CD4-positive, alpha-beta memory T cell (primary cell): ENCODE data around the gene CCDC102B. TPM values are rescaled to one million over a fixed set of nuclear protein-coding genes. Genes with fewer than 3 reads are reported as not detected.

Source experiments
- CTCF ChIA-PET: fragments of 350-600 bp; sonication (Branson Sonifier 250); formaldehyde crosslinking; loops from one replicate; lab custom pipeline; 2021; ENCODE audit warnings: inconsistent platforms; ENCODE audit not compliant: partially characterized antibody; lab: Charles Lee
- POLR2A ChIA-PET: fragments of 350-600 bp; sonication (Branson Sonifier 250); formaldehyde crosslinking; loops from one replicate; lab custom pipeline; 2021; ENCODE audit not compliant: partially characterized antibody; lab: Charles Lee
- DNase-seq, 5 donors: peaks; one replicate each; pipeline versions ENCODE4 v3.0.0 to v3.0.0-alpha.2; 2020 to 2022; ENCODE audit warnings: mixed read lengths in 1 of 5
- H3K27ac ChIP-seq: one replicate; pipeline ENCODE4 v1.7.0; 2013; ENCODE audit warnings: low read depth, low read length
- H3K27me3 ChIP-seq: 2 replicates; pipeline ENCODE4 v1.7.0; 2013; ENCODE audit warnings: mild to moderate bottlenecking, low read length, moderate library complexity; ENCODE audit not compliant: insufficient read depth
- H3K36me3 ChIP-seq: 2 replicates; pipeline ENCODE4 v1.7.0; 2013; ENCODE audit warnings: mild to moderate bottlenecking, low read length, moderate library complexity; ENCODE audit not compliant: insufficient read depth
- H3K4me1 ChIP-seq: 2 replicates; pipeline ENCODE4 v1.7.0; 2013; ENCODE audit warnings: mild to moderate bottlenecking, low read length, moderate library complexity; ENCODE audit not compliant: insufficient read depth
- H3K4me3 ChIP-seq, 2 donors: one replicate each; pipeline ENCODE4 v1.7.0; 2013; ENCODE audit warnings: low read length in 2 of 2, mild to moderate bottlenecking in 1 of 2
- H3K9me3 ChIP-seq, 2 donors: one replicate each; pipeline ENCODE4 v1.7.0; 2013; ENCODE audit warnings: low read length in 2 of 2, control low read depth in 1 of 2; ENCODE audit not compliant: control insufficient read depth in 1 of 2
- H3K27ac Mint-ChIP-seq, 7 donors: one replicate each; pipeline ENCODE4 v1.8.0; 2020 to 2021; ENCODE audit warnings: mixed read lengths in 7 of 7, mild to moderate bottlenecking in 6 of 7, inconsistent platforms in 3 of 7, moderate library complexity in 3 of 7
- H3K27me3 Mint-ChIP-seq, 2 donors: one replicate each; pipeline ENCODE4 v1.8.0; 2020 to 2021; ENCODE audit warnings: mixed read lengths in 2 of 2
- H3K36me3 Mint-ChIP-seq, 2 donors: one replicate each; pipeline ENCODE4 v1.8.0; 2020 to 2021; ENCODE audit warnings: mixed read lengths in 2 of 2, inconsistent platforms in 1 of 2, mild to moderate bottlenecking in 1 of 2
- H3K4me1 Mint-ChIP-seq, 4 donors: one replicate each; pipeline ENCODE4 v1.8.0; 2020 to 2021; ENCODE audit warnings: mixed read lengths in 4 of 4, mild to moderate bottlenecking in 1 of 4
- H3K4me3 Mint-ChIP-seq, 8 donors: one replicate each; pipeline ENCODE4 v1.8.0; 2020 to 2021; ENCODE audit warnings: mixed read lengths in 8 of 8, mild to moderate bottlenecking in 7 of 8, moderate library complexity in 6 of 8, inconsistent platforms in 3 of 8
- H3K9me3 Mint-ChIP-seq, 8 donors: one replicate each; pipeline ENCODE4 v1.8.0; 2020 to 2021; ENCODE audit warnings: mixed read lengths in 8 of 8, mild to moderate bottlenecking in 5 of 8, inconsistent platforms in 3 of 8, moderate library complexity in 1 of 8
- intact Hi-C: fragments of 100-400 bp; cut with micrococcal nuclease; formaldehyde crosslinking; loops from one replicate; pipeline ENCODE4 v1.15.1; 2023
- polyA plus RNA-seq, 2 donors: library from polyadenylated mRNA; unstranded; fragments of 300-500 nt; fragmentation: Illumina TruSeq; gene quantifications; one replicate each; pipeline ENCODE4 v1.2.3, GENCODE V29; 2021
- total RNA-seq, 2 experiments: library from RNA; stranded (reverse); gene quantifications; one replicate each; pipeline ENCODE4 v1.2.3, GENCODE V29; 2021

The CCDC102B gene
- total and polyA plus RNA-seq, 4 experiments from 2014 or later = 2.7 to 4.9 (median 4.0) TPM

DNA sequence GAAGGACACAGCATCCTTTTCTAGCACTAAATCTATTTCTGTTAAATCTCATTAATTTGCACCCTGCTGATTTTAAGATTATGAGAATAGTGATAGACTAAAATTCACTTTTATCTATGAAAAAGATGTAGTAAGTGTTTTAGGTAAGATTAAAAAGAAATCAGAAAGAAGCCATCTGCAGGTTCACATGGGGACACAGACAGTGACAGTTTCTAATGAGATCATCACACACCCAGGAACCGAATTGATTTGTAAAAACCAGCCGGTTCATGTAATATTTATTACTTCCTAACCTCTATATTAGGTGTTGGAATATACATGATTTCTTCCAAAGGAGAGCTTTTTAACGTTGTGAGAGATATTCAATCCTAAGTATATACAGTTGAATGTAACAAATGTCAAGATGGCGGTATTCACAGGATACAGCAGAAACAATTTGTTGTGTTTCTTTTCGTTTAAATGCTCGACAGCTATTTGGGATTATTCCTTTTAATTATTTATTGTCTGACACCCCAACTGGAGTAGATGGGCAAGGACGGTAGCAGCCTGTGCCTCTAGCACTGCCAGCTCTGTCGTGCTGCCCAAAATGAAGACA, 223.4 kb downstream of the CCDC102B start:
- H3K4me3 Mint-ChIP-seq = no peak overlapping the region
- Histone ChIP-seq H3K36me3 (no peaks in the 10 kb centered on the region), H3K4me1 (no peaks in the 10 kb centered on the region), H3K27me3 (no peaks in the 10 kb centered on the region), H3K4me3 (no peak overlapping the region), H3K9me3 (no peaks in the 10 kb centered on the region), H3K27ac (no peak overlapping the region)
- H3K9me3 Mint-ChIP-seq = no peaks in the 10 kb centered on the region
- no peak overlapping the region for H3K27ac Mint-ChIP-seq
- no peak for DNase-seq
- intact Hi-C loops = loop anchor here (10.0 kb wide), 1 partner anchor 57 kb away; no protein-coding TSS in a partner anchor
- H3K36me3 Mint-ChIP-seq = no peaks in the 10 kb centered on the region
- ChIA-PET CTCF (no interaction called here), POLR2A (no interaction called here)
- H3K4me1 Mint-ChIP-seq = no peaks in the 10 kb centered on the region
- no peaks in the 10 kb centered on the region for H3K27me3 Mint-ChIP-seq

DNA sequence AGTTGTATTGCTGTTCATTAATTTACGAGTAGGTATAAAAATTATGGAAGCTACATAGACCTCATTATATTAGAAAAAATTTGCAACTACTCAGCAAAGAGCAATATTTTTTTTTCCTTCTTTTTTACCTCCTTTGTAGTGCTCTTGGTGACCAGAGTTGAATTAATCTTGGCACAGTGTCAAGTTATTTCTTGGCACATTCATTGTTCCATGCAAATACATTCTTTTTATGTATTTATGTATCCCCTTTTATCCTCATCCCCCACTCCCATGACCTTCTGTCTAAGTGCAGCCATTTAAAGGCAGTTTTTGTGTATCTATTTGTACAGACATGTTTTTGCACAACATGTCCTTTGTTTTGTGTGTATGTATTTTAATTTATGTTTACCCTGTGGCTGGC, 224.5 kb downstream of the CCDC102B start:
- ChIA-PET CTCF (no interaction called here), POLR2A (no interaction called here)
- no peak for DNase-seq
- Histone ChIP-seq H3K9me3 (no peaks in the 10 kb centered on the region), H3K27ac (no peak overlapping the region), H3K36me3 (no peaks in the 10 kb centered on the region), H3K4me1 (no peaks in the 10 kb centered on the region), H3K27me3 (no peaks in the 10 kb centered on the region), H3K4me3 (no peak overlapping the region)
- H3K36me3 Mint-ChIP-seq = no peaks in the 10 kb centered on the region
- H3K4me1 Mint-ChIP-seq = no peaks in the 10 kb centered on the region
- no peaks in the 10 kb centered on the region for H3K27me3 Mint-ChIP-seq
- no peak overlapping the region for H3K27ac Mint-ChIP-seq
- intact Hi-C loops = loop anchor here (10.0 kb wide), 1 partner anchor 58 kb away; no protein-coding TSS in a partner anchor
- H3K4me3 Mint-ChIP-seq = no peak overlapping the region
- no peaks in the 10 kb centered on the region for H3K9me3 Mint-ChIP-seq

DNA sequence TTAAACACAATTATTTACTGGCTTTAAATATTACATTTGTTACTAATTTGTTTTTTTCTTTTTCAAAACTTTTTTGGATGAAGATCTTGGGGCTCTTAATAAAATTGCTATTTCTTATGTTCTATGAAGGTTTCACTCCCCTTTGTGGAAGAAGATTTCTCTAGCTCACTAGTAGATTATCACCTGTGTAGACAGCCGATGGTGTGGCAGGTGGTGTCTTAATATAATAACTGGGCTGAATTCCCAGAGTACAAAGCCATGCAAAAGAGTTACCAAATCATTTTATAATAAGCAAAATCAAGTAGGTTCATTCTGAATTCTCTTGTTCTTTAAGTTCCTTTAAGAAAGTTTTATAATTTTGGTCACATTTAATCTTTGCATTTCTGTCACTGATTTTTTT, 233.7 kb downstream of the CCDC102B start:
- intact Hi-C loops = no loop called here
- CTCF ChIA-PET = no interaction called here
- H3K27me3 Mint-ChIP-seq = no peaks in the 10 kb centered on the region
- H3K36me3 Mint-ChIP-seq = no peaks in the 10 kb centered on the region
- no peaks in the 10 kb centered on the region for H3K9me3 Mint-ChIP-seq
- DNase-seq = no peak
- no peaks in the 10 kb centered on the region for H3K4me1 ChIP-seq
- POLR2A ChIA-PET = no interaction called here
- H3K27ac ChIP-seq = no peak overlapping the region
- H3K4me3 ChIP-seq = no peak overlapping the region
- H3K36me3 ChIP-seq = no peaks in the 10 kb centered on the region
- no peak overlapping the region for H3K4me3 Mint-ChIP-seq
- H3K9me3 ChIP-seq = no peaks in the 10 kb centered on the region
- H3K4me1 Mint-ChIP-seq = no peaks in the 10 kb centered on the region
- H3K27ac Mint-ChIP-seq = no peak overlapping the region
- H3K27me3 ChIP-seq = no peaks in the 10 kb centered on the region

DNA sequence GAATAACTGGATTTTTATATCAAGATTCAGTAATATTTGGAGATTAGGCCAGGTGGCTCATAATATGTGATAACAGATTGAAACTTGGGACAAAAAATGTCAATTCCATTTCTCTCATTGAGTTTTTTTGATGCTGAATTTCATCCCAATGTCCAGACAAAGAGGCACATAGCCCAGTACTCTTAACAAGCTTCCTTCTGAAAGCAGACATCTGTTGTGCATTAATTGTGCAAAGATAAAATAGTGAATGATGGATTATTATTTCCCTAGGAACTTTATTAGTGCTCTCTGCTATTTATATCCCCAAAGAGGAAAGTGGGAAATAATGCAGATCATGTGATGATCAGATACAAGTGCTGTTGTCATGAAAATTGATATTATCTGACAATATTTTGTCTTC, 234.1 kb downstream of the CCDC102B start:
- no peak overlapping the region for H3K4me3 Mint-ChIP-seq
- no peaks in the 10 kb centered on the region for H3K27me3 ChIP-seq
- H3K27me3 Mint-ChIP-seq = no peaks in the 10 kb centered on the region
- no peaks in the 10 kb centered on the region for H3K9me3 ChIP-seq
- H3K4me1 Mint-ChIP-seq = no peaks in the 10 kb centered on the region
- POLR2A ChIA-PET = no interaction called here
- no peaks in the 10 kb centered on the region for H3K9me3 Mint-ChIP-seq
- no peaks in the 10 kb centered on the region for H3K4me1 ChIP-seq
- CTCF ChIA-PET = no interaction called here
- no peak overlapping the region for H3K4me3 ChIP-seq
- H3K36me3 Mint-ChIP-seq = no peaks in the 10 kb centered on the region
- no peaks in the 10 kb centered on the region for H3K36me3 ChIP-seq
- H3K27ac ChIP-seq = no peak overlapping the region
- intact Hi-C loops = no loop called here
- DNase-seq = no peak
- no peak overlapping the region for H3K27ac Mint-ChIP-seq

DNA sequence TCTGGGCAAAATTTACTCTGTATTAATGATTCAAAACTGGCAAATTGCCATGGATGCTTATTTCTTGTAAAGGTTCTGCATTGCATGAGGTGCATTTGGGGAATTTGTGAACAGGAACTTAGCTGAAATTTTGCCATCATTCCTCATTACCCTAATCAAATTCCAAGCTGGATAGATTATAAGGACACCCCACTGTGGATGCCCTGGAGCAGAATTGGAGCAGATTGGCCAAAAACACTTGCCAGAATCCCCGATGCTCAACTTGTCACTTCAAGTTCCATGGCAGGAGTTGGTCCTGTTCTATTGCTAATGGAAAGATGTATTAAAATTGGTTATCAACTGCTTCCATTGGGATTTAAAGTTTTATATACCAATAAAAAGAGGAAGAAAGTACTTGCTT, 237.9 kb downstream of the CCDC102B start:
- Histone ChIP-seq H3K36me3 (no peaks in the 10 kb centered on the region), H3K4me3 (no peak overlapping the region), H3K27me3 (no peaks in the 10 kb centered on the region), H3K4me1 (no peaks in the 10 kb centered on the region), H3K9me3 (no peaks in the 10 kb centered on the region), H3K27ac (no peak overlapping the region)
- no peak overlapping the region for H3K4me3 Mint-ChIP-seq
- DNase-seq = no peak
- ChIA-PET POLR2A (no interaction called here), CTCF (no interaction called here)
- intact Hi-C loops = no loop called here
- no peak overlapping the region for H3K27ac Mint-ChIP-seq
- H3K27me3 Mint-ChIP-seq = no peaks in the 10 kb centered on the region
- H3K4me1 Mint-ChIP-seq = no peaks in the 10 kb centered on the region
- H3K9me3 Mint-ChIP-seq = no peaks in the 10 kb centered on the region
- H3K36me3 Mint-ChIP-seq = no peaks in the 10 kb centered on the region

DNA sequence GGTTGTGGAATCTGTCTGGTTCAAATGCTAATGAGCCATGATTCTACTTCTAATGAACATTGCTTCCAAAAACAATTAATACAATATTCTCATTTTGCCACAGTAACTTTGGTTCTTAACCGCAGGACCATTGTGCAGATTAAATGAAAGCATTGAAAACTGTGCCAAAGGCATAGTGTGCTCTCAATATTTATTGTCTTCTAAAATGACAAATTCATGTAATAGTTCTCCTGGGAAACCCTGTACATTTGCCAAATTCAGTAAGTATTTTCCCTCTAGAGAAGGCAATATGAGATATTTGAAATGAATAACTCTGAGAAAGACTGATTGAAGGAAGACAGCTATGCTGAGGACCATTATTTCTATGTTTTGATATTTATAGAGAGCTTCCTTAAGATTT, 246.3 kb downstream of the CCDC102B start:
- Mint-ChIP-seq H3K4me1 (no peaks in the 10 kb centered on the region), H3K9me3 (peaks cover 0 to 3% (median 0%) of the 10 kb centered on the region in 8 donors), H3K36me3 (no peaks in the 10 kb centered on the region), H3K27ac (no peak overlapping the region), H3K4me3 (no peak overlapping the region), H3K27me3 (peaks cover 2% of the 10 kb centered on the region in 2 donors)
- intact Hi-C loops = no loop called here
- H3K36me3 ChIP-seq = no peaks in the 10 kb centered on the region
- ChIA-PET CTCF (no interaction called here), POLR2A (no interaction called here)
- no peaks in the 10 kb centered on the region for H3K4me1 ChIP-seq
- H3K27ac ChIP-seq = no peak overlapping the region
- H3K9me3 ChIP-seq = no peaks in the 10 kb centered on the region
- H3K4me3 ChIP-seq = no peak overlapping the region
- H3K27me3 ChIP-seq = no peaks in the 10 kb centered on the region
- no peak for DNase-seq

DNA sequence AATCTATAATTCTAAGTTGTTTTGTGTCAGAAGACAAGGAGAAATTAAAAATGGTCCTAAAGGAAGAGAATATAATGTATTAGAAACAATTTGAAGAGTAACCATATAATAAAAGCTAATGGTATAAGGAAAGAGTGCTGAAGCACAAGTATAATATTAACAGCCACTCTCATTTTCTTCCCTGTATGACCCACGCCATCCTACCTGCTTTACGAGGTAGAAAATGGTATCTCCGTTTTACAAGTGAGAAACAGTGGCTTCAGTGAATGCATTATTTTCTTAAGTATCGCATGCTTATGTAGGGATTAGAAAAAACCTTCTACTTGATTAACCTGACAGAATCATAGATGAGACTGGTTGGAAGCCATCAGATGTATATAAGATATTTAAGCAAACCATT, 266.2 kb downstream of the CCDC102B start:
- H3K27me3 Mint-ChIP-seq = no peaks in the 10 kb centered on the region
- H3K36me3 Mint-ChIP-seq = no peaks in the 10 kb centered on the region
- Histone ChIP-seq H3K27ac (no peak overlapping the region), H3K4me3 (no peak overlapping the region), H3K4me1 (no peaks in the 10 kb centered on the region), H3K9me3 (no peaks in the 10 kb centered on the region), H3K27me3 (no peaks in the 10 kb centered on the region), H3K36me3 (no peaks in the 10 kb centered on the region)
- H3K27ac Mint-ChIP-seq = no peak overlapping the region
- no peak overlapping the region for H3K4me3 Mint-ChIP-seq
- no peaks in the 10 kb centered on the region for H3K4me1 Mint-ChIP-seq
- H3K9me3 Mint-ChIP-seq = peaks cover 0 to 2% (median 0%) of the 10 kb centered on the region in 8 donors
- POLR2A ChIA-PET = no interaction called here
- no peak for DNase-seq
- intact Hi-C loops = no loop called here
- CTCF ChIA-PET = no interaction called here

DNA sequence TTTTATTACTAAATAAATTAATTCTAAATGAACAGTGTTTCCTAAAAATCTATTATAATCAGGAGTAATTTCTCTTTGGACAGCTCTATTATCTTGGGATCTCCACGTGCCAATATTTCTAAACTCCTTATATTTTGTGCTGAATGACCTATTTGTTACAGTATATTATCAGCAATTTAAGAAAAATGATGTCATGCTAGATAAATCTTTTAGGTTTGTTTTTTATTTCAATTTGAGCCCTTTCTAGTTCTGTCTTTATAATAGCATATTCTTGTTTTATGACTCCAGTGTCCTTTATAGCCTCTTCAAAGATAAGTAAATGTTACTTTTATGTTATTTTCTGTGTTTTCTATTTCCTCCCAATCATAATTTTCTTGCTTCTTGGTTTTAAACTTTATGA, 269.2 kb downstream of the CCDC102B start:
- no peaks in the 10 kb centered on the region for H3K36me3 ChIP-seq
- ChIA-PET CTCF (no interaction called here), POLR2A (no interaction called here)
- H3K27ac ChIP-seq = no peak overlapping the region
- DNase-seq = no peak
- H3K4me1 Mint-ChIP-seq = no peaks in the 10 kb centered on the region
- intact Hi-C loops = no loop called here
- no peaks in the 10 kb centered on the region for H3K4me1 ChIP-seq
- no peaks in the 10 kb centered on the region for H3K9me3 Mint-ChIP-seq
- H3K36me3 Mint-ChIP-seq = no peaks in the 10 kb centered on the region
- no peak overlapping the region for H3K27ac Mint-ChIP-seq
- no peak overlapping the region for H3K4me3 ChIP-seq
- no peaks in the 10 kb centered on the region for H3K27me3 Mint-ChIP-seq
- H3K27me3 ChIP-seq = no peaks in the 10 kb centered on the region
- no peaks in the 10 kb centered on the region for H3K9me3 ChIP-seq
- H3K4me3 Mint-ChIP-seq = no peak overlapping the region
